ENCODE results near the gene ODAM. TPM values are rescaled to one million over a fixed set of nuclear protein-coding genes. Genes with fewer than 3 reads are reported as not detected.
"Not testable (repeated sequence)": the region's sequence is repeated elsewhere in the genome, so short reads cannot be mapped to it uniquely, and the experiment has no call there.

The ODAM gene
- total RNA-seq, 1 experiment from 2014 or later, result 15.1 TPM

GRCh38 chr4:70203601-70204000, 8.1 kb downstream of the ODAM start:
- intact Hi-C loops (cut with micrococcal nuclease; ENCODE audit: unreplicated experiment), result no loop called here
- TF ChIP-seq CTCF (IDR thresholded peaks at IDR 0.05; ENCODE audit: insufficient read depth in 1 of 2, low read depth in 1 of 2, low read length in 1 of 2, severe bottlenecking in 1 of 2, unreplicated experiment in 1 of 2), result no peak
- Mint-ChIP-seq H3K36me3 (ENCODE audit: insufficient read depth, unreplicated experiment) (no peaks in the 10 kb centered on the region), H3K4me3 (ENCODE audit: unreplicated experiment) (no peak overlapping the region), H3K9me3 (ENCODE audit: unreplicated experiment) (no peaks in the 10 kb centered on the region), H3K27me3 (ENCODE audit: insufficient read depth, unreplicated experiment) (no peaks in the 10 kb centered on the region), H3K27ac (ENCODE audit: unreplicated experiment) (no peak overlapping the region), H3K4me1 (ENCODE audit: low read depth, unreplicated experiment) (peaks cover 12% of the 10 kb centered on the region)
- peaks cover under 1% of the 10 kb centered on the region; the same call in 1 of the 2 replicates for H3K4me1 ChIP-seq
- CTCF ChIA-PET, result no interaction called here
- DNase-seq, result no peak
- no peaks in the 10 kb centered on the region for H3K27me3 ChIP-seq (replicated peaks; ENCODE audit: control insufficient read depth, insufficient read depth, low read length)
- no peaks in the 10 kb centered on the region for H3K9me3 ChIP-seq
- no peaks in the 10 kb centered on the region for H3K36me3 ChIP-seq (ENCODE audit: control insufficient read depth, insufficient read depth, low read length)
- POLR2A ChIA-PET, result no interaction called here
- BruUV-seq (replicated peaks), result no TSS peak
- H3K4me3 ChIP-seq (ENCODE audit: low read depth, low read length), result no peak overlapping the region

GRCh38 chr4:70212752-70213151, 17.2 kb downstream of the ODAM start:
- CTCF ChIA-PET; DNase-seq; BruUV-seq (replicated peaks); H3K27me3 Mint-ChIP-seq (ENCODE audit: insufficient read depth, unreplicated experiment); H3K4me1 ChIP-seq; H3K36me3 ChIP-seq (ENCODE audit: control insufficient read depth, insufficient read depth, low read length); H3K4me3 Mint-ChIP-seq (ENCODE audit: unreplicated experiment); H3K9me3 ChIP-seq; H3K27me3 ChIP-seq (replicated peaks; ENCODE audit: control insufficient read depth, insufficient read depth, low read length); POLR2A ChIA-PET; intact Hi-C loops (cut with micrococcal nuclease; ENCODE audit: unreplicated experiment); H3K4me1 Mint-ChIP-seq (ENCODE audit: low read depth, unreplicated experiment); H3K36me3 Mint-ChIP-seq (ENCODE audit: insufficient read depth, unreplicated experiment); H3K4me3 ChIP-seq (ENCODE audit: low read depth, low read length); H3K27ac Mint-ChIP-seq (ENCODE audit: unreplicated experiment): not testable (repeated sequence)
- peaks cover 23% of the 10 kb centered on the region for H3K9me3 Mint-ChIP-seq (ENCODE audit: unreplicated experiment)

- H3K4me1 ChIP-seq; intact Hi-C loops (cut with micrococcal nuclease; ENCODE audit: unreplicated experiment); POLR2A ChIA-PET; CTCF ChIA-PET; H3K9me3 ChIP-seq; H3K4me3 ChIP-seq (ENCODE audit: low read depth, low read length); DNase-seq; H3K27ac Mint-ChIP-seq (ENCODE audit: unreplicated experiment); H3K27me3 Mint-ChIP-seq (ENCODE audit: insufficient read depth, unreplicated experiment); BruUV-seq (replicated peaks); H3K4me3 Mint-ChIP-seq (ENCODE audit: unreplicated experiment); H3K36me3 Mint-ChIP-seq (ENCODE audit: insufficient read depth, unreplicated experiment); H3K27me3 ChIP-seq (replicated peaks; ENCODE audit: control insufficient read depth, insufficient read depth, low read length); H3K4me1 Mint-ChIP-seq (ENCODE audit: low read depth, unreplicated experiment); H3K36me3 ChIP-seq (ENCODE audit: control insufficient read depth, insufficient read depth, low read length): not testable (repeated sequence)
- H3K9me3 Mint-ChIP-seq (ENCODE audit: unreplicated experiment), result peaks cover 12% of the 10 kb centered on the region
These were observed 20.6 kb downstream of the ODAM start for GRCh38 chr4:70216109-70216508.

GRCh38 chr4:70216550-70216949, 21.0 kb downstream of the ODAM start:
- POLR2A ChIA-PET; H3K27me3 Mint-ChIP-seq (ENCODE audit: insufficient read depth, unreplicated experiment); CTCF ChIA-PET: not testable (repeated sequence)

GRCh38 chr4:70221389-70221788, 25.9 kb downstream of the ODAM start:
- CTCF ChIA-PET; H3K4me3 Mint-ChIP-seq (ENCODE audit: unreplicated experiment); H3K36me3 ChIP-seq (ENCODE audit: control insufficient read depth, insufficient read depth, low read length); H3K9me3 Mint-ChIP-seq (ENCODE audit: unreplicated experiment); H3K4me1 ChIP-seq; H3K27ac Mint-ChIP-seq (ENCODE audit: unreplicated experiment); H3K4me3 ChIP-seq (ENCODE audit: low read depth, low read length); H3K4me1 Mint-ChIP-seq (ENCODE audit: low read depth, unreplicated experiment); DNase-seq; BruUV-seq (replicated peaks); intact Hi-C loops (cut with micrococcal nuclease; ENCODE audit: unreplicated experiment); POLR2A ChIA-PET; H3K9me3 ChIP-seq; H3K27me3 ChIP-seq (replicated peaks; ENCODE audit: control insufficient read depth, insufficient read depth, low read length); H3K27me3 Mint-ChIP-seq (ENCODE audit: insufficient read depth, unreplicated experiment); H3K36me3 Mint-ChIP-seq (ENCODE audit: insufficient read depth, unreplicated experiment): not testable (repeated sequence)

More at GRCh38 chr4:70216550-70216949, 21.0 kb downstream of the ODAM start:
- H3K36me3 ChIP-seq (ENCODE audit: control insufficient read depth, insufficient read depth, low read length); H3K4me1 ChIP-seq; H3K27me3 ChIP-seq (replicated peaks; ENCODE audit: control insufficient read depth, insufficient read depth, low read length); H3K36me3 Mint-ChIP-seq (ENCODE audit: insufficient read depth, unreplicated experiment); H3K4me3 ChIP-seq (ENCODE audit: low read depth, low read length); H3K4me1 Mint-ChIP-seq (ENCODE audit: low read depth, unreplicated experiment); H3K9me3 ChIP-seq; DNase-seq; BruUV-seq (replicated peaks); H3K27ac Mint-ChIP-seq (ENCODE audit: unreplicated experiment); H3K4me3 Mint-ChIP-seq (ENCODE audit: unreplicated experiment); intact Hi-C loops (cut with micrococcal nuclease; ENCODE audit: unreplicated experiment): not testable (repeated sequence)
- H3K9me3 Mint-ChIP-seq (ENCODE audit: unreplicated experiment), result peaks cover 12% of the 10 kb centered on the region

- H3K36me3 Mint-ChIP-seq (ENCODE audit: insufficient read depth, unreplicated experiment); POLR2A ChIA-PET; BruUV-seq (replicated peaks); H3K4me3 ChIP-seq (ENCODE audit: low read depth, low read length); H3K27me3 ChIP-seq (replicated peaks; ENCODE audit: control insufficient read depth, insufficient read depth, low read length); H3K9me3 ChIP-seq; DNase-seq; CTCF ChIA-PET; H3K4me3 Mint-ChIP-seq (ENCODE audit: unreplicated experiment); H3K4me1 ChIP-seq; H3K36me3 ChIP-seq (ENCODE audit: control insufficient read depth, insufficient read depth, low read length); H3K27me3 Mint-ChIP-seq (ENCODE audit: insufficient read depth, unreplicated experiment); intact Hi-C loops (cut with micrococcal nuclease; ENCODE audit: unreplicated experiment); H3K27ac Mint-ChIP-seq (ENCODE audit: unreplicated experiment); H3K4me1 Mint-ChIP-seq (ENCODE audit: low read depth, unreplicated experiment); H3K9me3 Mint-ChIP-seq (ENCODE audit: unreplicated experiment): not testable (repeated sequence)
These were observed 26.3 kb downstream of the ODAM start for GRCh38 chr4:70221818-70222217.

Measured in Caco-2 (cell line).